Ecto neural progenitor cell (in vitro differentiated cells): ENCODE measurements around the gene APCDD1L.
"Not testable (repeated sequence)": the region's sequence is repeated elsewhere in the genome, so short reads cannot be mapped to it uniquely, and the experiment has no call there.

Experiments
- DNase-seq: peaks from one replicate; pipeline ENCODE4 v3.0.0-alpha.2; 2018; ENCODE audit warnings: low spot score

APCDD1L gene

DNA sequence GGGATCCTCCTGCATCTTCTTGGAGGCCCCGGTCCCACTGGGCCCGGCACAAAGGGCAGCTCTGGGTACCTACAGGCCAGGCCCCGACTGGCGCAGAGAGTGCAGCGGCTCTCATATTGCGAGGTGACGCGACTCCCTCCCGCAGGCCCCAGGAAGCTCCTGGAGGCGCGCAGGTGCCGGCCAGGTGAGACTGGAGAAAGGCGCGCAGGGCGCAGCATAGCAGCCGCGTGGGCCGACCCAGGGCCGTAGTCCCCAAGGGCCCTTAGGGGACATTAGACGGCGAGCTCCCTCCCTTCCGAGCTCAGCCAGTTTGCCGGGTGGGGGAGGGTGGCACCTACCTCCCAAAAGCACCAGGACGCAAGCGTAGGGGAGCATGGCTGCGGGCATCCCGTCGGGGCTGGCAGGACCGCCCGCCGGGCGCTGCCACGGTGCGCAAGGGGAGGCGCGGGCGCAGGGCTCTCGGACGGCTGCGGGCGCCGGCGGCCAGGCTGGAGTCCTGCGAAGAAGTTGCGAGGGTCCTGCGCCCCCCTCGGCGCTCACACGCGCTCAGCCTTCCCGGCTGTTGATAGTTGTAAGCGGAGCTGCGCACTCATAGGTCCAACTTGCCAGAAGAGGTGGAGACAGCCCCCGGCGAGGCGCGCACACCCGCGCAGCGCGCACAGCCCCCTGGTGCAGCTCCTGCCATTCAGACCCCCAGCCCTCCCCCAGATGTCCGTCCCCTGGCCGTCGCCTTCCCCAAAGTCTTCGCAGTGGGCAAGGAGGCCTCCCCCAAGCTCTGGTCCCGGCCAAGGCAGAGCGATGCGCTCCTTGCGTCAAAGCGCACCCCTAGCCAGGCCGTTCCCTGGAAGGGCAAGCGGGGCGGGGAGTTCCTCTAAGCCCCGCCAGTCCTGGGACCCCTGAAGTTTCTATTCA is 622 bp downstream of the APCDD1L start:
- DNase-seq: peak; percentile 61

DNA sequence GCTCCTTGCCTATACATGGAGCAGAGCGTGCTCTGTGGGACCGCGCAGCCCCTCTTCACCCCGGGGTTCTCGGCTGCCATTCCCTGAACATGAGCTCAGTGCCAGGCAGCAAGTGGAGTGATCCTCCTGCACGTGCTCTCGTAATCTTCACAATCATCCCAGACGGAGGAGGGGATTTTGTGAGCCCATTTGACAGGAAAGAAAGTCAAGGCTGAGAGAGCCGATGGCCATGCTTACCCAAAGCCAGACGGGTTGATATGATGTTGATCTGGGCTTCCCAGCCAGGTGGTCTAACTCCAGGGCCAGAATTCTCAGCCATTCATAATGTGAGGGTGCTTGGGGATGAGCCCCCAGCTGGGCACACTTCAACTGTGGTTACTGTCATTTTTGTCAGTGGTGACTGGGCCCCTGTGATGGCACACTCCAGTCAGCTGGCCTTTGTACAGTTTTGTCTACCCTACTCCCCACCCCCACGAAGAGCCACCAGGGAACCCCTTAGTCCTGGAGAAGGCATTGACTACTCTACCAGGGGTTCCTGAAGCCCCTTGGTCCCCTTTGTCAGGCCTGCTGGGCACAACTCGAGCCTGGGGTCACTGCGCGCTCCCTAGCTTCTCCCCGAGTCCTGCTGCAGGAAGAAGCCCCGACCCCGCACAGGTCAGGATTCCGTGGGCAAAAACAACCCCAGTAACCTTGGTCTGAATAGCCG is 1.5 kb downstream of the APCDD1L start:
- peak; percentile 40 for DNase-seq

DNA sequence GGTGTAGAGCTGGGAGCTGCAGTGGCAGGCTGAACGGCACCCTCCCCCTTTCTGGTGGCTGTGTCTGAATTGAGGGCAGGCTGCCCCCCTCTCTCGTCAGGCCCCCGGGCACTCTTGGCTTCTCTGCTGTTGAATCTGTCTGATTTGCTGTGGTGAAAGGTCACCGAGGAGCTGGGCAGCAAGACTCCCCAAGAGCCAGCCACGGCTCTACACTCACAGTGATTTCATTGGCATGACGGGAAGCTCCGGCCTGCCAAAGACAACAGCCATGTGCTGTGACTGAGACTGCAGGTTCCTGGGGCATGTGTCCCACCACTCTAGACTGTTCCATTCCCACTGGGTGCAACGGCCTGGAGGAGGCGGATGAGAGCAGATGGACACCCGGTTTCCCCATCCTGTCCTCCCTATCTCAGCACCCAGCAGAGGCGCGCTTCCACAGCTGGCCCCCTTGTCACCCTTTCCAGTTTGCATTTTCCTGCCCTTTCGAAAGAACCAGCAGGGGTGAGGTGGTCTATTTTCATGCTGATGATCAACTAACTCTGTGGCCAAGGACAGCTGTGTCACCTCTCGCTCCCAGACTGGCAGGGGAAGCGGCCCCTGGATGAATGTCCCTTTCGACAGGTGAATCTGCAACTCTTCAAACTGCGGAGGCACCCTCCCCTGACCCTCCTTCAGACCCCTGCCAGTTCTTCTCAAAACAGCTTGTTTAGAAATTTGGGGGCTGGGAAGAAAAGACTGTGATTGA is 2.2 kb downstream of the APCDD1L start:
- DNase-seq: peak; percentile 27

DNA sequence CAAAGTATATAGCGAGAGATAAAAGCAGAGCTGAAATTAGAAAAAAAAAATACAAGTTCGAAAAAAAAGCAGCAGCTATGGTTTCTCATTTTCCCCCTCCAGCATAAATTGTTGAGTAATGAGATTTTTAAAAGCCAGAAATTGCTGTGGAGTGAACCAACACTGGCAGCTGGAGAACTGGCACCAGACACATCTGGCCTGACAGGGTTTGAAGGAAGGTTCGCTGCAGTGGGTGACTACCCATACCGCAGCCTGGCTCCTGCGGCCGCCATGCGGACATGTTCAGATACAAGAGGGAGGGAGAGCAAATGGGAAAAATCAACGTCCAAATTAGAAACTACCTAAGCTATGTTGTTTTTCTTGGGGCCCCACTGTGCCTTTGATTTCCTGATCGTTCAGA is 3.3 kb downstream of the APCDD1L start:
- no peak for DNase-seq

DNA sequence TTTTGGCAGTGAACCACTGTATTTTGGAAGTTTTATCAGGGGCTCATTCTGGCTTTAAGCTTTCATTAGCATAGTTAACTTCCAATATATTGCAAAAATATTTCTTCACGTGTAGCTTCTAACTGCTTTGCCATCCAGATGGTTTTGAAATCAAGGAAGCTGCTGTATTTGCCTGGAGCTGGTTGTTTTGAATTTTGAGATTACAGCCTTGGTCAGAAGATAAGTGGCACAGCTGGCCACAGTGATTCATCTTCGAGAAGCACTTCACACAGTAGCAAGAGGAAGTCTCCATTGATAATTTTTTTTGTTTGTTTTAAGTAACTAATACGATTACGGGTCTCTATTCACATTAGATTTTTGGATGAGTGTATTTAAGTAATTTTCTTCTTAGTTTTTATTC is 3.8 kb downstream of the APCDD1L start:
- DNase-seq: no peak

DNA sequence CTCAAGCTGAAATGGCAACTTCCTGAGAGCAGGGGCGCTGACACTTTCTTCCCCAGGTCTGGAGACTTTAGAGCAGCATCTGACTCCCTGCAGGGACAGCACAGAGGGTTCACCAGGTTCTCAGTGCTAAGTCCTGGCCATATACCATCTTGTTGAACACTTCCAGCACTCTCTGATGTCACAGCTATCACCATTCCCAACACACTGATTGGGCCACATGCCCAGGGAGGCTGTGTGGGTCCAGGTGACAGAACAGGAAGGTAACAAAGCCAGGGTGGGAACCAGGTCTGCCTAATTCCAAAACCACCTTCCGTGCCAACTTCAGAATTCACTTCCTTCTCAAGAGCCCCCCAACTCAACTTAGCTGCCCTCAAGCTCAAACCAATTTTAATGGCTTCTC is 4.3 kb downstream of the APCDD1L start:
- no peak for DNase-seq

DNA sequence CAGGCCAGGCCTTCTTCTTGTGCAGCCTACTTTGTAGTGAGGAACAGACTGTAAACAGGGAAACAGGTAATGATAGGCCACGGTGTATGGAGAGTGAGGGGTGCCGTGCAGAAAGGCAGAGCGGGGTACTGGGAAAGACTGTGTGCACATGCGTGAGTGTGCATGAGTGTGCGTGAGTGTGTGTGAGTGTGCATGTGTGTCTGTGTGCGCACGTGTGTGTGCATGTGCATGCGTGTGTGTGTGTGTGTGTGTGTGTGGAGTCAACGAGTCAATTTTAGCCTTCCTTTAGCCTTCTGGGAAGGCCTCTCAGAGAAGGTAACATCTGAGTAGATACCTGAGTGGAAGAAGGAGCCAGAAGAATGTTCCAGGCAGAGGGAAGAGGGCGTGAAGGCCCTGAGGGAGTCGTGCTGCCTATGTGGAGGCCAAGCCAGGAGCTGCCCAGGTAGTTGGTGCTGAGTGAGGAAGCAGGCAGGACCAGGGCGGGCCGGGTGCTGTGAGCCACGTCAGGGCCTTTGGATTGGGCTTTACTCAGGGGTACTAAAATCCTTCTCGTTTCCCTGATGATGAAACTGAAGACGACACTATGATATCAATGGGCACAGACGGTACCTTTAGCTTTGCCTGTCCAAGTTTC is 6.3 kb downstream of the APCDD1L start:
- DNase-seq: no peak

DNA sequence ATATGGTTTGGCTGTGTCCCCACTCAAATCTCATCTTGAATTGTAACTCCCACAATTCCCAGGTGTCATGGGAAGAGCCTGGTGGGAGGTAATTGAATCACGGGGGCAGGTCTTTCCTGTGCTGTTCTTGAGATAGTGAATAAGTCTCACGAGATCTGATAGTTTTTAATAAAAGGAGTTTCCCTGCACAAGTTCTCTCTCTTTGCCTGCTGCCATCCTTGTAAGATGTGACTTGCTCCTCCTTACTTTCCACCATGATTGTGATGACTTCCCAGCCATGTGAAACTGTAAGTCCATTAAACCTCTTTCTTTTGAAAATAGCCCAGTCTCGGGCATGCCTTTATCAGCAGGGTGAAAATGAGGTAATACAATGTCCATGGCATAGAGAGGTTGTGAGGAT is 8.2 kb downstream of the APCDD1L start:
- not testable (repeated sequence) for DNase-seq

DNA sequence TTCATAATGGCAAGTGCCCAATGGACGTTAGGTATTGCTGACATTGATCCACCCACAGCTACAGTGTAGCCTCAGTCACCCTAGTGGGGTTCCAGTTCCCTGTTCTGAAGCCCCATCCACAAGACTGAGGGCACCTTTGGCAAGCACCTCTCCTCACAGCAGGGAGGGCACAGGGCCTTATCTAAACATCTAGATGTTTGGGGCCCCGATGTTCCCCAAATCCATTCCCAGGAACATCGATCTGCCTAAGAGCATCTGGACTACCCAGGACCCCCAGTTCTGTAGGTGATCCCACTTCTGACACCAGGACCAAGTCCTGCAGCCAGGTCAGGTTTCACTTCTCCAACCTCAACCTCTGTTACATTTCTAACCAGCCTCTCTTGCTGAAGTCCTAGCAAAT is 10.6 kb downstream of the APCDD1L start:
- DNase-seq: no peak

DNA sequence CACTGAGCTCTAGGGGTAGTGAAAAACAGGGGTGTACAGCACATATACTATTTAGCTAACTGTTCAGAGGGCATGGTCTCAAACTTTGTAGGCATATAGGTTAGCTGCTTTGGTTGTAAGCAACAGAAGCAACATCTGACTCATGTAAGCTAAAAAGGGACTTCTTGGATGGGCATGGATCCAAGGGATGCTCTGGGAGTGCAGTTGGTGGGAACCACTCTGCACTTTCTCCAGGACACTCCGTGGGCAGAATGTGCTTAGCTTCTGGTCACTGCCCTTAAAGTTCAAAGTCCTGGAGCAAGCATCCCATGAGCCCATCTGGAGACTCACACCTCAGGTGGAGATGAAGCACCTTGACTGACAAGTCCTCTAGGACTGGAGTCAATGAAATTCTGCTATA is 11.5 kb downstream of the APCDD1L start:
- DNase-seq: no peak

DNA sequence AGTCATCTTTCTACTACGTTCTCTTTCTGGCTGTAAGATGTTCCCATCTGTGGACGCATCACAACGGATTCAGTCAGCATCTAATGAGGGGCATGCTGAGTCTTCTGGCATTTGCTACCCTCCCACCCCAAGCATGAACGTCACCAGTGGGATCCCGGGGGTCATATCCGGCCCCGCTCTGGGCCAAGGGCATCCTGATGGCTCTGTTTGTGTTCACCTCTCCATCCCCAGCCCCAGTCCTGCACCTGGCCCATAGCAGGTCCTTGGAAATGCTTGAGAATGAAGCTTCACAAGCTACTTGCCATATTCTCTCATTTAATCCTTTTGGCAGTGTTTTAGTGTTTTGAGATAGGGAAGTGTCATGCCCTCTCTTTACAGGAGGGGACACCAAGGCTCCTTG is 14.9 kb downstream of the APCDD1L start:
- no peak for DNase-seq

DNA sequence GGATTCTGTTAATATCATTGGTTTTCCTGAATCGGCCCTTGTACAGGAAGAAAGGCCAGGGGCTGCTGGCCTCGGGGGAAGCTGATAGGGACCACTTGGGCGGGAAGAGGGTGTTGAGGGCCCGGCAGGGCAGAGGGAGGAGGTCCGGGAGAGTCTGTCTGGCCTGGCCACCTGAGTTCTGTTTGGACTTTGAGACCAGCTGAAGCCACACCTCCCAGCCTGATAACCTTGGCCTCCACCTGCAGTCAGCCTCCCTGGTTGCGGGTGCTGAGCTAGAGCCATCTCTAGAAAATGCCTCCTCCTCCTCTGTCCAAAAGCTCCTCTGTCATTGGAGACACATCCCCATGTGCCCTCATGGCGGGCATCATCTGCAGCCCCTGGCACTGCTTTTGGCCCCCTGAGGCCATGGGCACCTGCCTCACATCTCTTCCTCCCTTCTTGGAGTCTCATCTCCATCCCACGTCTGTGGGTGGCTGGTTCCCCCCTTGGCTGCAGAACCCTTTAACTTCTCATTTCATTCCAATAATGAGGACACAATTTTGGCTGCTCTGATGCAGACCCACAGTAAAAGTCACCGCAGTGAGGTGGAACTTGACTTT is 16.6 kb downstream of the APCDD1L start:
- DNase-seq: no peak

DNA sequence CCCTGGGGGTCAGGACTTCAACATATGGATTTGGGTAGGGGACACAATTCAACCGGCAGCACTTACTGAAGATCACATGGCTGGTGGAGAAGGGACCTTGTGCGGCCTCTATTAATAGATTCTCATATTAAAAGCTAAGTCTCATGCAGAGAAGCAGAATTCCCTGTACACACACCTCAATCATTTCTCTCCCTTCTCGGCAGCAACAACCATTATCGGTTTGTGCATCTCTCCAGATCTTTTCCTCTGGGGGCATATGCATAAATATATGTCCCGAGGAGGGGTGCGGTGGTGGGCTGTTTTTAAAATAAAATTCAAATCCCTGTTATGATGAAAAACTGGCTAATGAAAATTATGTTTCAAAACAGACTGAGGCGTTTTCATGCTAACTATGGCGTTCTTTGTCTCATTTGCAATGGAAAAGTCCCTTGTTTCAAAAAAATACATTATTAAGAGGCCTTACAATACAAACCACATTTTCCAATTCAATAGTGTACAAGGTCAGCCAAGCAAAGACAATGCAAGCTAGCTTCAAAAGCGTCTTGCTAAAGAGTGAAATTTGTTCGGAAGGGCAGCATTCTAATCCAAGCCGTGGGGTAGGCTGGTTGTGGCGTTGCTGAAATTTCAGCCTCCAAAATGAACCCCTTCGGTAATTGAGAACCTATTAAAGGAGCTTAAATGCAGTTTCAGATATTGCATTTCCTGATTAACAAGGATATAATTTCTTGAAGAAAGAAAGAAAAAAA is 17.3 kb downstream of the APCDD1L start:
- no peak for DNase-seq

DNA sequence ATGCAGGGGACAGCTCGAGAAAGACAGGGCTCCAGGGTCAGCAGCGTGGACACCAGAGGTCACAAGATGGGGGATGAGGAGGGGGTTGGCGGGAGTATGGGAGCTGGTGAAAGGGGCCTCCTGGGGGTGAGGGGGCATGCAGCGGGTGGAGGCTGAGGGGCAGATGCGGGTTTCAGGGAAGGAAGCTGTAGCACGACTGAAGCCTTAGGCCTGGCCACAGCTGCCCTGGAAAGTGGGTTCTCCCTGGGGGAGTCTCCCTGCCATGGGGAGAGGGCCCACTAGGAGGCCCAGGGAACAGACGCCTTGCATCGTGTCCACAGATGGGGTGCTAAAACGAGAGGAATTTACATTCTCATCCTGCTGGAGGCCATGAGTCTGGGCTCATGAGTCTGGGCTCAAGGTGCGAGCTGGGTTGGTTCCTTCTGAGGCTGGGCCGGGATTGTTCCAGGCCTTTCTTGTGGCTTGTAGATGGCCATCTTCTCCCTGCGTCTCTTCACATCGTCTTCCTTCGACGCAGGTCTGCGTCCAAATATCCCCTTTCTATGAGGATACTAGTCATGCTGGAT is 18.0 kb downstream of the APCDD1L start:
- no peak for DNase-seq

DNA sequence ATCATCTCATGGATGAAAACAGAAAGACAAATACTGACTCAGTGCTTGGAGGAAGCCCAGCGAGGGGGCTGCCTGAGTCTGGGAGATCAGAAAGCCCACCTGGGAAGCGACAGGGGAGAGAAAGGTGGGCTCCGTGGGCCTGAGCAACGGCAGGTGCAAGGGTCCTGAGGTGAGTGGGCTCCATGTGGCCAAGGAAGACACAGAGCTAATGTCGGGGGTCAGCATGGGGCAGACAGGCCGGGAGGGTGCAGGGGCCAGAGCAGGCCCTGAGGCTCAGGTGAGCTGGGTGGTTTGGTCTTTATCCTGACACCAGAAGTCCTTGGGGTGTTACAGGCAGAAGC is 18.8 kb downstream of the APCDD1L start:
- no peak for DNase-seq

DNA sequence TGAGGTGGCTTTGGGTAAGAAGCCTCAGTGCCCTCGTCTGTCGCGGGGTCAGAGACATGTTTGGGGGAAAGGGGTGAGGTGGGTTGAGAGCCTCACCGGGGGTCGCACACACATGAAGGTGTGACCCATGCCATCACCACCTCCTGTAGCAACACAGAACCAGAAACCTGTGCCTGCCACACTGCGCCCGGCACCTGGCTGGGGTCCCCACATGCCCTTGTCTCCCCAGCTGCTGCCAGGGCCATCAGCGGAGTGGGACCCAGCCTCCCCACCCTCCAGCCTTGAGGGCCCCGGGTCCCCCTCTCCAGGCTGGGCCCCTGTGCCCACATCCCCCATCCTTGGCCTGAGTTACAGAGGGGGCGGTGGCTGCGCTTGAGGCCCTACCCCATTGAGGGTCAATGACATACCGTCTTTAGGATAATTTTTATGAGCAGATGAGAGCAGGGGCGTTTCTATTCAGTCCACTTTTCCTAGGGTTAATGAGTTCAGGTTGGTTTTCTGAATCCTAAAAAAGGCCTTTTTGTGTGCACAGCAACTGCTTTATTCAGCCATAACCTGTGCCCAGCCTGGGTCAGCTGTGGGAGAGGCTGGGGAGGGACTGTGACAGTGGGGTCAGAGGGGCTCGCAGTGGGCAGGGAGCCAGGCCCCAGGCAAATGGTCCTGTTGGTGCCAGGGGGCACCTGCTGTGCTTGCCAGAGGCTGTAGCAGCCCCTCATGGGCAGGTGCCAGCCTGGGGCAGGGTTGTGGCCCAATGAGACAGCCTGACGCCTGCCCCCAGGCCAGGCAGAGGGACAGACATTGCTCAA is 19.4 kb downstream of the APCDD1L start:
- no peak for DNase-seq

DNA sequence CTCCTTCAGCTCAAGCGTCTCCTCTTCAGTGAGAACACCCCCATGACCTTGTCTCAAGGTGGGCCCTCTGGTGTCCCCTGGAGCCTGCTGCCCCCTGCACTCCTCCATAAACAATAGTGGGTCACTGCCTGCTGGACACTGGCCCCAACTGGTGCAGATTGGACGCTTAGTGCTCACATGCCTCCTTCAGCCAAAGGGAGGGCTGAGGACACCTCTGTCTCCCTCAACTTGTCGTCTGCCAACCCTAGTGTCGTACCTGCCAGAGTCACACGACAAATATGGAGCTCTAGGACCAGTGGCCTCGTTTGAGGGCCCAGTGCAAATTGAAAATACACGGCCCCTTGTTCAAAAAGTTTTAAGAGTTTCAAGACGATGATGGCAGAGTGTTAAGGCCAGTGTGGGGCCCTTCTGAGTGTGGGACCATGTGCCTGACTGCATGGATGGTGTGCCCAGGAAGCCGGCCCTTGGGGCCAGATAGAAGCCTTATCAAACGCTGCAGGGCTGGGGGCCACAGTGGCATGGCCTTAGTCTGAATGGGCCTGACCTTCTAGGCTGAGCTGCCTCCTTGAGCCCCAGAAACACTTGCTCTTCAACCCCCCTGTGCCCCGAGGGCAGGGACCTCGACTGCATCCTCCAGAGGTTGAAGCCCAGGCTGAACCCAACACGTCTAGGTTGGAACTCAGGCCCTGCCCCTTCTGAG is 20.1 kb downstream of the APCDD1L start:
- DNase-seq: no peak

DNA sequence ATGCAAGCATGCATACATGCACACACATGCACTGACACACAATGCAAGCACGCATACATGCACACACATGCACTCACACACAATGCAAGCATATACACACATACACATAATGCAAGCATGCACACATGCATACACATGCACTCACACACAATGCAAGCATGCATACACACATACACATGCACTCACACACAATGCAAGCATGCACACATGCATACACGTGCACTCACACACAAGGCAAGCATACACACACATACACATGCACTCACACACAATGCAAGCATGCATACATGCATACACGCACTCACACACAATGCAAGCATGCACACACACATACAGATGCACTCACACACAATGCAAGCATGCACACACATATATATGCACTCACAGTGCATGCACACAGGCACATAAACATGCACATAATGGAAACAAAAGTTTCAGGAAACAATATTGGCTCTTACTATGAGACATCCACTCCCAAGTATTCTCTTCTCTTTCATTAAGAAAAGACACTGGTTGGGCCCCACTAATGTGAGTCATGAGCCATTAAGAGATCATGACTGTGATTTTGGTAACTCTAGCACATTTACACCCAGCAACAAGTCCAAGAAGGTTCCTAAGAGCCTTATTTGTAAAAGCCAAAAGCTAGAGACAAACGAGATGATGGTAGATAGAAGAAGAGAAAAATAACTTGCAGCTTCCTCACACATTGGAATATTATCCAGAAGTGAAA is 22.2 kb downstream of the APCDD1L start:
- no peak for DNase-seq
